ENCODE results near the gene RNF166. TPM values are rescaled to one million over a fixed set of nuclear protein-coding genes. Genes with fewer than 3 reads are reported as not detected.

RNF166 gene
- polyA plus RNA-seq, 1 experiment = 6.8 TPM

GRCh38 chr16:88700322-88700635 lies 5.9 kb downstream of the RNF166 start:
- TF ChIP-seq CTCF (IDR thresholded peaks at IDR 0.05; ENCODE audit: low read depth, low read length) = no peak
- POLR2A ChIA-PET = interaction anchor here (1.0 kb wide), 1 partner anchor 130 kb away, joined by 3 read pairs; the partner anchor contains the start of gene ZC3H18
- CTCF ChIA-PET = interaction anchor here (0.5 kb wide), 1 partner anchor 164 kb away, joined by 5 read pairs; no protein-coding TSS in a partner anchor
- Histone ChIP-seq H3K27ac (ENCODE audit: low read depth, low read length) (no peak overlapping the region), H3K9me3 (ENCODE audit: control insufficient read depth, insufficient read depth, low read length) (no peaks in the 10 kb centered on the region), H3K4me3 (ENCODE audit: low read depth, low read length) (no peak overlapping the region), H3K27me3 (ENCODE audit: control insufficient read depth, insufficient read depth, low read length) (no peaks in the 10 kb centered on the region)
- no peak for DNase-seq (ENCODE audit: low read depth, low spot score)

- no peak for DNase-seq (ENCODE audit: low read depth, low spot score)
- Histone ChIP-seq H3K9me3 (ENCODE audit: control insufficient read depth, insufficient read depth, low read length) (no peaks in the 10 kb centered on the region), H3K27ac (ENCODE audit: low read depth, low read length) (no peak overlapping the region), H3K4me3 (ENCODE audit: low read depth, low read length) (no peak overlapping the region), H3K27me3 (ENCODE audit: control insufficient read depth, insufficient read depth, low read length) (no peaks in the 10 kb centered on the region)
- CTCF ChIA-PET = no interaction called here
- no peak for TF ChIP-seq CTCF (IDR thresholded peaks at IDR 0.05; ENCODE audit: low read depth, low read length)
- POLR2A ChIA-PET = no interaction called here
Observed at GRCh38 chr16:88699180-88699579, 7.0 kb downstream of the RNF166 start.

GRCh38 chr16:88698646-88699045 lies 7.6 kb downstream of the RNF166 start:
- DNase-seq (ENCODE audit: low read depth, low spot score) = no peak
- H3K4me3 ChIP-seq (ENCODE audit: low read depth, low read length) = no peak overlapping the region
- TF ChIP-seq CTCF (IDR thresholded peaks at IDR 0.05; ENCODE audit: low read depth, low read length) = no peak
- H3K27me3 ChIP-seq (ENCODE audit: control insufficient read depth, insufficient read depth, low read length) = no peaks in the 10 kb centered on the region
- H3K27ac ChIP-seq (ENCODE audit: low read depth, low read length) = no peak overlapping the region
- ChIA-PET CTCF (no interaction called here), POLR2A (no interaction called here)
- no peaks in the 10 kb centered on the region for H3K9me3 ChIP-seq (ENCODE audit: control insufficient read depth, insufficient read depth, low read length)

GRCh38 chr16:88697831-88698615 lies 8.2 kb downstream of the RNF166 start:
- ChIA-PET CTCF (no interaction called here), POLR2A (no interaction called here)
- Histone ChIP-seq H3K27me3 (ENCODE audit: control insufficient read depth, insufficient read depth, low read length) (no peaks in the 10 kb centered on the region), H3K27ac (ENCODE audit: low read depth, low read length) (no peak overlapping the region), H3K9me3 (ENCODE audit: control insufficient read depth, insufficient read depth, low read length) (no peaks in the 10 kb centered on the region), H3K4me3 (ENCODE audit: low read depth, low read length) (no peak overlapping the region)
- TF ChIP-seq CTCF (IDR thresholded peaks at IDR 0.05; ENCODE audit: low read depth, low read length) = peak; percentile 31; the same call in 1 of the 2 replicates
- DNase-seq (ENCODE audit: low read depth, low spot score) = no peak

GRCh38 chr16:88697116-88697830 lies 8.9 kb downstream of the RNF166 start:
- CTCF ChIA-PET = no interaction called here
- no peak for TF ChIP-seq CTCF (IDR thresholded peaks at IDR 0.05; ENCODE audit: low read depth, low read length)
- POLR2A ChIA-PET = no interaction called here
- Histone ChIP-seq H3K27ac (ENCODE audit: low read depth, low read length) (no peak overlapping the region), H3K4me3 (ENCODE audit: low read depth, low read length) (no peak overlapping the region), H3K27me3 (ENCODE audit: control insufficient read depth, insufficient read depth, low read length) (no peaks in the 10 kb centered on the region), H3K9me3 (ENCODE audit: control insufficient read depth, insufficient read depth, low read length) (no peaks in the 10 kb centered on the region)
- DNase-seq (ENCODE audit: low read depth, low spot score) = no peak
